ENCODE data around the gene SPOCK2. TPM values are rescaled to one million over a fixed set of nuclear protein-coding genes. Genes with fewer than 3 reads are reported as not detected.

The SPOCK2 gene
- total and polyA plus RNA-seq, 2 of the 13 experiments (the other 11 are each of a cell fraction or from before 2014, with no cell fraction given) = 8.6 to 30.6 TPM

GRCh38 chr10:72030762-72031543, 57.4 kb downstream of the SPOCK2 start (continued):
- peak; percentile 94 for TF ChIP-seq ZNF609 (CRISPR knock-in tag; IDR thresholded peaks at IDR 0.05; ENCODE audit: borderline replicate concordance)
- TF ChIP-seq ZNF563 (CRISPR knock-in tag; IDR thresholded peaks at IDR 0.05) = peak; percentile 59; the same call in 1 of the 2 replicates
- TF ChIP-seq ZNF547 (CRISPR knock-in tag; IDR thresholded peaks at IDR 0.05) = no peak
- no peak for TF ChIP-seq GABPA (IDR thresholded peaks at IDR 0.05; ENCODE audit: low read depth, low read length)
- TF ChIP-seq GABPA (CRISPR knock-in tag; IDR thresholded peaks at IDR 0.05; ENCODE audit: low read depth) = no peak
- 0 out of 2 replicates have a peak, but pooled peaks have one; percentile 38 for TF ChIP-seq PCBP1 (IDR thresholded peaks at IDR 0.05; ENCODE audit: borderline replicate concordance, low read depth, low read length)
- TF ChIP-seq ZNF589 (CRISPR knock-in tag; conservative IDR thresholded peaks at IDR 0.05) = 0 out of 2 replicates have a peak, but pooled peaks have one; percentile 65
- TF ChIP-seq MEF2D (CRISPR knock-in tag; IDR thresholded peaks at IDR 0.05) = no peak
- TF ChIP-seq ZBTB46 (CRISPR knock-in tag; IDR thresholded peaks at IDR 0.05; ENCODE audit: borderline replicate concordance) = no peak
- peak; percentile 85 for TF ChIP-seq MLX (CRISPR knock-in tag; IDR thresholded peaks at IDR 0.05)
- TF ChIP-seq RBFOX2 (IDR thresholded peaks at IDR 0.05; ENCODE audit: low read depth, low read length) = peak; percentile 65
- peak; percentile 99 for TF ChIP-seq HDAC2 (CRISPR knock-in tag; IDR thresholded peaks at IDR 0.05)
- TF ChIP-seq ATAD3A (CRISPR knock-in tag; IDR thresholded peaks at IDR 0.05) = no peak
- TF ChIP-seq UBTF (CRISPR knock-in tag; IDR thresholded peaks at IDR 0.05) = peak; percentile 94
- TF ChIP-seq ZNF296 (CRISPR knock-in tag; conservative IDR thresholded peaks at IDR 0.05) = no peak
- no peak for TF ChIP-seq ZNF737 (CRISPR knock-in tag; IDR thresholded peaks at IDR 0.05; ENCODE audit: borderline replicate concordance)
- no peak for TF ChIP-seq GLMP (CRISPR knock-in tag; IDR thresholded peaks at IDR 0.05; ENCODE audit: borderline replicate concordance)
- peak; percentile 64; the same call in 1 of the 2 replicates for TF ChIP-seq MIXL1 (CRISPR knock-in tag; IDR thresholded peaks at IDR 0.05)
- peak; percentile 50; the same call in 1 of the 2 replicates for TF ChIP-seq RFXANK (CRISPR knock-in tag; IDR thresholded peaks at IDR 0.05)

Measured in HepG2 (cell line).